SJCRH30 (cell line): Measurements from ENCODE around the gene RRBP1. TPM values are rescaled to one million over a fixed set of nuclear protein-coding genes. Genes with fewer than 3 reads are reported as not detected.

Experiments
- DNase-seq, 2 experiments: peaks; one replicate each; pipeline ENCODE4 v3.0.0-alpha.2; 2015 to 2020
- H3K27ac ChIP-seq: fragments of 250-450 bp; sonication (Bioruptor Pico); 2 replicates; pipeline ENCODE4 v1.5.1; 2020; ENCODE audit warnings: mild to moderate bottlenecking, moderate library complexity
- H3K27me3 ChIP-seq: fragments of 250-450 bp; sonication (Bioruptor Pico); 2 replicates; pipeline ENCODE4 v1.5.1; 2020; ENCODE audit warnings: mild to moderate bottlenecking, moderate library complexity
- H3K36me3 ChIP-seq: fragments of 250-450 bp; sonication (Bioruptor Pico); 2 replicates; pipeline ENCODE4 v1.5.1; 2020; ENCODE audit warnings: mild to moderate bottlenecking, moderate library complexity
- H3K4me1 ChIP-seq: fragments of 250-450 bp; sonication (Bioruptor Pico); 2 replicates; pipeline ENCODE4 v1.5.1; 2020; ENCODE audit warnings: mild to moderate bottlenecking, moderate library complexity
- H3K4me3 ChIP-seq: fragments of 250-450 bp; sonication (Bioruptor Pico); 2 replicates; pipeline ENCODE4 v1.5.1; 2020; ENCODE audit warnings: mild to moderate bottlenecking, moderate library complexity
- H3K9me3 ChIP-seq: fragments of 250-450 bp; sonication (Bioruptor Pico); replicated peaks from 2 replicates; pipeline ENCODE4 v1.5.1; 2020; ENCODE audit warnings: mild to moderate bottlenecking, moderate library complexity
- total RNA-seq: library from RNA; depleted of rRNA; stranded (reverse); fragments of >200 nt; shearing (Covaris generic); gene quantifications from 2 replicates; pipeline ENCODE4 v1.2.3, GENCODE V29; 2014

Gene RRBP1
- total RNA-seq, 1 experiment from 2014 or later: 43.7 TPM

- no peaks in the 10 kb centered on the region for H3K27me3 ChIP-seq
- H3K36me3 ChIP-seq: no peaks in the 10 kb centered on the region
- H3K4me1 ChIP-seq: peaks cover 9% of the 10 kb centered on the region
- H3K4me3 ChIP-seq: no peak overlapping the region
- no peak overlapping the region for H3K27ac ChIP-seq
- no peak for DNase-seq
- no peaks in the 10 kb centered on the region for H3K9me3 ChIP-seq
Observed at GRCh38 chr20:17583126-17583525, 98.9 kb downstream of the RRBP1 start.

GRCh38 chr20:17580895-17581294 lies 101.1 kb downstream of the RRBP1 start:
- no peaks in the 10 kb centered on the region for H3K27me3 ChIP-seq
- no peak overlapping the region for H3K27ac ChIP-seq
- H3K36me3 ChIP-seq: no peaks in the 10 kb centered on the region
- DNase-seq: no peak
- no peaks in the 10 kb centered on the region for H3K9me3 ChIP-seq
- H3K4me1 ChIP-seq: peaks cover 9% of the 10 kb centered on the region
- no peak overlapping the region for H3K4me3 ChIP-seq

- no peak for DNase-seq
- H3K4me3 ChIP-seq: no peak overlapping the region
- no peaks in the 10 kb centered on the region for H3K27me3 ChIP-seq
- H3K36me3 ChIP-seq: no peaks in the 10 kb centered on the region
- H3K27ac ChIP-seq: no peak overlapping the region
- no peaks in the 10 kb centered on the region; the same call in 1 of the 2 replicates for H3K4me1 ChIP-seq
- no peaks in the 10 kb centered on the region for H3K9me3 ChIP-seq
Observed at GRCh38 chr20:17579369-17580039, 102.5 kb downstream of the RRBP1 start.

- Histone ChIP-seq H3K4me1 (no peaks in the 10 kb centered on the region; the same call in 1 of the 2 replicates), H3K27me3 (no peaks in the 10 kb centered on the region), H3K4me3 (no peak overlapping the region), H3K36me3 (no peaks in the 10 kb centered on the region), H3K9me3 (no peaks in the 10 kb centered on the region), H3K27ac (no peak overlapping the region)
- no peak for DNase-seq
Observed at GRCh38 chr20:17576215-17576614, 105.8 kb downstream of the RRBP1 start.

GRCh38 chr20:17573463-17573862 lies 108.6 kb downstream of the RRBP1 start:
- Histone ChIP-seq H3K27me3 (no peaks in the 10 kb centered on the region), H3K9me3 (no peaks in the 10 kb centered on the region), H3K36me3 (no peaks in the 10 kb centered on the region), H3K4me1 (peaks cover 4% of the 10 kb centered on the region; the same call in 1 of the 2 replicates), H3K27ac (no peak overlapping the region), H3K4me3 (no peak overlapping the region)
- DNase-seq: no peak

- H3K27ac ChIP-seq: no peak overlapping the region
Observed at GRCh38 chr20:17572034-17572638, 109.9 kb downstream of the RRBP1 start.

GRCh38 chr20:17571153-17571527 lies 110.9 kb downstream of the RRBP1 start:
- Histone ChIP-seq H3K9me3 (no peaks in the 10 kb centered on the region), H3K27me3 (no peaks in the 10 kb centered on the region), H3K4me3 (peak overlapping the region; percentile 93), H3K27ac (no peak overlapping the region), H3K4me1 (peaks cover 9% of the 10 kb centered on the region; the same call in 1 of the 2 replicates), H3K36me3 (no peaks in the 10 kb centered on the region)
- no peak for DNase-seq

More at GRCh38 chr20:17572034-17572638, 109.9 kb downstream of the RRBP1 start:
- Histone ChIP-seq H3K9me3 (no peaks in the 10 kb centered on the region), H3K4me1 (peaks cover 9% of the 10 kb centered on the region; the same call in 1 of the 2 replicates), H3K36me3 (no peaks in the 10 kb centered on the region), H3K27me3 (no peaks in the 10 kb centered on the region), H3K4me3 (no peak overlapping the region)
- no peak for DNase-seq

GRCh38 chr20:17570347-17571152 lies 111.5 kb downstream of the RRBP1 start:
- no peaks in the 10 kb centered on the region for H3K36me3 ChIP-seq
- H3K4me3 ChIP-seq: peak overlapping the region; percentile 93
- peaks cover 9% of the 10 kb centered on the region; the same call in 1 of the 2 replicates for H3K4me1 ChIP-seq
- no peaks in the 10 kb centered on the region for H3K9me3 ChIP-seq
- peak overlapping the region; percentile 43; the same call in 1 of the 2 replicates for H3K27ac ChIP-seq
- no peaks in the 10 kb centered on the region for H3K27me3 ChIP-seq
- peak; percentile 45 to 62 for DNase-seq

GRCh38 chr20:17569616-17570346 lies 112.3 kb downstream of the RRBP1 start, which contains the start of gene DSTN:
Gene DSTN (plus strand): TSS chr20:17570075. CDS start chr20:17570209, 134 bp downstream.
- DNase-seq: peak; percentile 92
- Histone ChIP-seq H3K36me3 (no peaks in the 10 kb centered on the region), H3K27me3 (no peaks in the 10 kb centered on the region), H3K27ac (peak within 1 kb of the TSS; percentile 68), H3K4me3 (peak within 1 kb of the TSS; percentile 93), H3K9me3 (no peaks in the 10 kb centered on the region), H3K4me1 (peaks cover 9% of the 10 kb centered on the region; the same call in 1 of the 2 replicates)

- H3K4me1 ChIP-seq: peaks cover 9% of the 10 kb centered on the region; the same call in 1 of the 2 replicates
Observed at GRCh38 chr20:17568972-17569521, 113.0 kb downstream of the RRBP1 start.

GRCh38 chr20:17568045-17568788 lies 113.8 kb downstream of the RRBP1 start:
- peak overlapping the region; percentile 93 for H3K4me3 ChIP-seq
- peak in 1 of 2 experiments; percentile 13 for DNase-seq
- peaks cover 9% of the 10 kb centered on the region; the same call in 1 of the 2 replicates for H3K4me1 ChIP-seq
- peak overlapping the region; percentile 68 for H3K27ac ChIP-seq
- H3K27me3 ChIP-seq: no peaks in the 10 kb centered on the region
- no peaks in the 10 kb centered on the region for H3K9me3 ChIP-seq
- no peaks in the 10 kb centered on the region for H3K36me3 ChIP-seq

More at GRCh38 chr20:17568972-17569521, 113.0 kb downstream of the RRBP1 start:
- H3K27me3 ChIP-seq: no peaks in the 10 kb centered on the region
- no peaks in the 10 kb centered on the region for H3K36me3 ChIP-seq
- H3K27ac ChIP-seq: peak overlapping the region; percentile 68
- no peaks in the 10 kb centered on the region for H3K9me3 ChIP-seq
- peak overlapping the region; percentile 93 for H3K4me3 ChIP-seq
- peak; percentile 82 to 86 for DNase-seq

GRCh38 chr20:17566345-17566744 lies 115.7 kb downstream of the RRBP1 start:
- peaks cover 9% of the 10 kb centered on the region; the same call in 1 of the 2 replicates for H3K4me1 ChIP-seq
- no peak for DNase-seq

GRCh38 chr20:17565169-17565845 lies 116.7 kb downstream of the RRBP1 start:
- DNase-seq: no peak

More at GRCh38 chr20:17566345-17566744, 115.7 kb downstream of the RRBP1 start:
- Histone ChIP-seq H3K4me3 (no peak overlapping the region), H3K9me3 (no peaks in the 10 kb centered on the region), H3K27ac (no peak overlapping the region), H3K27me3 (no peaks in the 10 kb centered on the region), H3K36me3 (no peaks in the 10 kb centered on the region)

More at GRCh38 chr20:17565169-17565845, 116.7 kb downstream of the RRBP1 start:
- no peaks in the 10 kb centered on the region for H3K27me3 ChIP-seq
- peaks cover 5% of the 10 kb centered on the region; the same call in 1 of the 2 replicates for H3K4me1 ChIP-seq
- H3K27ac ChIP-seq: no peak overlapping the region
- no peak overlapping the region for H3K4me3 ChIP-seq
- H3K36me3 ChIP-seq: no peaks in the 10 kb centered on the region
- H3K9me3 ChIP-seq: no peaks in the 10 kb centered on the region
